ENCODE results near the gene TPST2. TPM values are rescaled to one million over a fixed set of nuclear protein-coding genes. Genes with fewer than 3 reads are reported as not detected.

The TPST2 gene
- total and polyA plus RNA-seq, 2 of the 4 experiments (the other 2 are of a cell fraction) = 42.5 to 63.6 TPM

GRCh38 chr22:26588729-26589366, 1.1 kb downstream of the TPST2 start:
- 0 out of 2 replicates have a peak overlapping the region, but pooled peaks have one; percentile 6 for H3K18ac ChIP-seq (ENCODE audit: low read depth, low read length)
- peak overlapping the region; percentile 83 for H2AFZ ChIP-seq (replicated peaks; ENCODE audit: low read length, poor library complexity)
- TF ChIP-seq NFE2L2 (IDR thresholded peaks at IDR 0.05; ENCODE audit: low read depth, low read length) = no peak
- TF ChIP-seq FOS (IDR thresholded peaks at IDR 0.05; ENCODE audit: low read depth, low read length) = no peak
- peak; percentile 4; the same call in 1 of the 2 replicates for TF ChIP-seq USF2 (IDR thresholded peaks at IDR 0.05; ENCODE audit: low read depth, low read length)
- peak; percentile 20 for TF ChIP-seq RCOR1 (IDR thresholded peaks at IDR 0.05; ENCODE audit: insufficient replicate concordance, low read length)
- no peak for TF ChIP-seq CHD1 (IDR thresholded peaks at IDR 0.05; ENCODE audit: low read depth, low read length)
- no peak for TF ChIP-seq RFX5 (IDR thresholded peaks at IDR 0.05; ENCODE audit: low read depth, low read length)
- no peak for TF ChIP-seq RAD21 (IDR thresholded peaks at IDR 0.05; ENCODE audit: low read length)
- H3K56ac ChIP-seq (ENCODE audit: extremely low read depth, insufficient read depth, low read length) = peak overlapping the region; percentile 38; the same call in 1 of the 2 replicates
- H3K27me3 ChIP-seq (ENCODE audit: control insufficient read depth, insufficient read depth, low read length) = peaks cover 1% of the 10 kb centered on the region; the same call in 1 of the 2 replicates
- no TSS peak for BruUV-seq (replicated peaks)
- H3K4ac ChIP-seq (ENCODE audit: low read depth, low read length) = peak overlapping the region; percentile 84
- H2AK9ac ChIP-seq (replicated peaks; ENCODE audit: low read depth, low read length, poor library complexity) = peak overlapping the region; percentile 97
- intact Hi-C loops (cut with micrococcal nuclease) = loop anchor here (5.0 kb wide), 1 partner anchor 77 kb away; the partner anchor contains the start of gene TFIP11
- H2BK5ac ChIP-seq (ENCODE audit: low read depth, low read length, poor library complexity, severe bottlenecking) = peak overlapping the region; percentile 14
- H3K23ac ChIP-seq (ENCODE audit: low read depth, low read length) = peak overlapping the region; percentile 78; the same call in 1 of the 2 replicates
- H3K79me1 ChIP-seq (ENCODE audit: low read depth in 1 of 2, low read length in 2 of 2) = peaks cover 28 to 52% of the 10 kb centered on the region in 2 experiments
- ATAC-seq (ENCODE audit: low read depth) (no peak), DNase-seq (no peak)
- H3K4me2 ChIP-seq (ENCODE audit: low read depth, low read length) = peak overlapping the region; percentile 92
- peak overlapping the region; percentile 35 to 51; a peak in 2 of 4 replicates for H4K8ac ChIP-seq (ENCODE audit: low read depth in 2 of 2, low read length in 2 of 2)
- H4K20me1 ChIP-seq (ENCODE audit: insufficient read depth, low read length) = peaks cover 31% of the 10 kb centered on the region; the same call in 1 of the 2 replicates
- no CpG with 5 or more reads among the region's 14 CpGs for WGBS, 2 experiments (ENCODE audit: extremely low coverage in 2 of 2, insufficient read length in 1 of 2)
- ChIA-PET POLR2A (ENCODE audit: unreplicated experiment) (no interaction called here), CTCF (no interaction called here)
- peak overlapping the region; percentile 20; the same call in 1 of the 2 replicates for H2BK20ac ChIP-seq (ENCODE audit: low read depth, low read length)
- H3K27ac ChIP-seq (ENCODE audit: insufficient read depth, low read length) = peak overlapping the region; percentile 33; the same call in 1 of the 2 replicates
- H2BK15ac ChIP-seq (ENCODE audit: low read depth, low read length) = peak overlapping the region; percentile 65; the same call in 2 of the 3 replicates
- dilution Hi-C loops (cut with HindIII; ENCODE audit: low sequenced_read_pairs, unreplicated experiment) = no loop called here
- peak overlapping the region; percentile 49; the same call in 1 of the 2 replicates for H2BK120ac ChIP-seq (ENCODE audit: low read depth, low read length)
- peak overlapping the region; percentile 73 for H3K14ac ChIP-seq (replicated peaks; ENCODE audit: low read depth, low read length)
- peak overlapping the region; percentile 40; the same call in 1 of the 2 replicates for H4K91ac ChIP-seq (ENCODE audit: insufficient read depth, low read depth, low read length)
- H3K9me1 ChIP-seq (ENCODE audit: insufficient read depth, low read length) = peaks cover 13% of the 10 kb centered on the region
- in situ Hi-C loops (cut with MboI; ENCODE audit: low sequenced_read_pairs) = no loop called here
- H3K36me3 ChIP-seq (ENCODE audit: control insufficient read depth, insufficient read depth, low read length) = no peaks in the 10 kb centered on the region
- peak overlapping the region; percentile 71; the same call in 1 of the 2 replicates for H2AK5ac ChIP-seq (ENCODE audit: low read depth, low read length)
- H3K4me1 ChIP-seq (ENCODE audit: control insufficient read depth, insufficient read depth, low read length) = peaks cover 13% of the 10 kb centered on the region
- no peaks in the 10 kb centered on the region for H3K9me3 ChIP-seq (ENCODE audit: control insufficient read depth, insufficient read depth, low read length)
- H4K5ac ChIP-seq (ENCODE audit: low read depth, low read length) = 0 out of 2 replicates have a peak overlapping the region, but pooled peaks have one; percentile 15
- peak overlapping the region; percentile 95 for H3K4me3 ChIP-seq (ENCODE audit: insufficient read depth, low read depth, low read length)
- peak overlapping the region; percentile 68 for H3K9ac ChIP-seq (ENCODE audit: low read depth, low read length)
